Skeletal muscle satellite cell (primary cell): Measurements from ENCODE around the gene CFAP46.
"Not testable (repeated sequence)": the region's sequence is repeated elsewhere in the genome, so short reads cannot be mapped to it uniquely, and the experiment has no call there.

Source experiments
- H3K27me3 ChIP-seq: 2 replicates; pipeline ENCODE4 v1.7.0; 2013; ENCODE audit warnings: low read length; ENCODE audit not compliant: control insufficient read depth, insufficient read depth
- H3K36me3 ChIP-seq: 2 replicates; pipeline ENCODE4 v1.7.0; 2013; ENCODE audit warnings: mild to moderate bottlenecking, control low read depth, low read length; ENCODE audit not compliant: insufficient read depth
- H3K4me1 ChIP-seq: 2 replicates; pipeline ENCODE4 v1.7.0; 2013; ENCODE audit warnings: low read length; ENCODE audit not compliant: control insufficient read depth, insufficient read depth
- H3K4me2 ChIP-seq: 2 replicates; pipeline ENCODE4 v1.7.0; 2013; ENCODE audit warnings: mild to moderate bottlenecking, low read length
- H3K4me3 ChIP-seq: 2 replicates; pipeline ENCODE4 v1.7.0; 2013; ENCODE audit warnings: low read length
- H3K9ac ChIP-seq: 2 replicates; pipeline ENCODE4 v1.7.0; 2013; ENCODE audit warnings: mild to moderate bottlenecking, low read depth, low read length, moderate library complexity
- H3K9me3 ChIP-seq: replicated peaks from 2 replicates; pipeline ENCODE4 v1.7.0; 2013; ENCODE audit warnings: mild to moderate bottlenecking, control low read depth, low read length

CFAP46 gene

DNA sequence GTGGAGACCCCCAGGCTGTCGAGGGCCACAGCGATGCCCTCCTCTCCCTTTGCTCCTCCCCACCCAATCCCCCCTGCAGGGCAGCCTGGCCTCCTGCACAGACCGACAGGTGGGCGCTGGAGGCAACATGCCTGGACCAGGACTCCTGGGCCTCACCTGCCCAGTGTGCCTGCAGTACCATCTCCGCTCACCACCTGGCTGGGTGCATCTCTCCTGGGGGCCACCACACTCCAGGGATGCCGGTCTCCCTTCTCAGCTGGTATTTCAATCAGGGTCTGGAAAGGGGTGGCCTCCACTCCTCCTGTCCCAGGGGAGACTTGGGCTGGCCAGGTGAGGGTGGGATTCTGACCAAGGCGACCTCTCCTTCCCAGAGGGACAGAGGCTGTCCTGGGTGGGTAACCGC lies 17.2 kb upstream of the CFAP46 start:
- peaks cover 11% of the 10 kb centered on the region for H3K4me1 ChIP-seq
- no peak overlapping the region for H3K4me3 ChIP-seq
- H3K9ac ChIP-seq, result no peak overlapping the region
- no peak overlapping the region for H3K4me2 ChIP-seq
- H3K36me3 ChIP-seq, result no peaks in the 10 kb centered on the region
- H3K9me3 ChIP-seq, result no peaks in the 10 kb centered on the region
- H3K27me3 ChIP-seq, result peaks cover 34% of the 10 kb centered on the region

- Histone ChIP-seq H3K36me3 (no peaks in the 10 kb centered on the region), H3K9ac (no peak overlapping the region), H3K9me3 (no peaks in the 10 kb centered on the region), H3K4me2 (no peak overlapping the region), H3K27me3 (peaks cover 40% of the 10 kb centered on the region), H3K4me3 (no peak overlapping the region), H3K4me1 (peaks cover 11% of the 10 kb centered on the region)
Measured at GRCh38 chr10:132958883-132959558, 16.7 kb upstream of the CFAP46 start.

GRCh38 chr10:132957981-132958882 lies 15.9 kb upstream of the CFAP46 start:
- Histone ChIP-seq H3K36me3 (no peaks in the 10 kb centered on the region), H3K9ac (no peak overlapping the region), H3K4me3 (no peak overlapping the region), H3K9me3 (no peaks in the 10 kb centered on the region), H3K4me2 (no peak overlapping the region), H3K4me1 (peaks cover 11% of the 10 kb centered on the region), H3K27me3 (peaks cover 42% of the 10 kb centered on the region)

DNA sequence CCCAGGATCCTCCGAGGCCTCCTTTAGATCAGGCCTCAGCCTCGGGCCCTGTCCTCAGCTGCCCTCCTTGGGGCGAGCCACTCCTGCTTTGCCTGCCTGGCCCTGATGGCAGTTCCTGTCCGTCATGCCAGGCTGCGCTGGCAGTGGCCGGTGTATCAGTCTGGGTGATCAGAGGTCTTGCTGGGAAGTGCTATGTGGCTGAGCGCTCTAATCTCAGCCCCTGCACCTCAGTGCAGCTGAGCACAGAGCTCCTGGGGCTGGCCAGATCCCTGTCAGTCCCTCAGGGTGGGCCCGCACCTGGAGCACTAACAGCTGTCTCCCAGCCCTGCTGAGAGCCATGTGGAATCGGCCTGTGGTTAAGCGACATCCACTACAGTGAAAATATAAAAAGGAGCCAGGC lies 14.8 kb upstream of the CFAP46 start:
- no peak overlapping the region for H3K4me2 ChIP-seq
- H3K36me3 ChIP-seq, result no peaks in the 10 kb centered on the region
- H3K9me3 ChIP-seq, result no peaks in the 10 kb centered on the region
- peaks cover 4% of the 10 kb centered on the region for H3K4me1 ChIP-seq
- H3K4me3 ChIP-seq, result no peak overlapping the region
- no peak overlapping the region for H3K9ac ChIP-seq
- H3K27me3 ChIP-seq, result peaks cover 51% of the 10 kb centered on the region

- H3K4me3 ChIP-seq, H3K9me3 ChIP-seq, H3K4me2 ChIP-seq, H3K9ac ChIP-seq, H3K36me3 ChIP-seq, H3K4me1 ChIP-seq: not testable (repeated sequence)
- peaks cover 60% of the 10 kb centered on the region for H3K27me3 ChIP-seq
Measured at GRCh38 chr10:132956259-132956658, 13.9 kb upstream of the CFAP46 start.

- H3K27me3 ChIP-seq, result peaks cover 60% of the 10 kb centered on the region
- H3K4me3 ChIP-seq, result no peak overlapping the region
- H3K4me1 ChIP-seq, result no peaks in the 10 kb centered on the region
- no peaks in the 10 kb centered on the region for H3K36me3 ChIP-seq
- no peak overlapping the region for H3K9ac ChIP-seq
- H3K9me3 ChIP-seq, result no peaks in the 10 kb centered on the region
- H3K4me2 ChIP-seq, result no peak overlapping the region
Measured at GRCh38 chr10:132955479-132955878, 13.1 kb upstream of the CFAP46 start.

DNA sequence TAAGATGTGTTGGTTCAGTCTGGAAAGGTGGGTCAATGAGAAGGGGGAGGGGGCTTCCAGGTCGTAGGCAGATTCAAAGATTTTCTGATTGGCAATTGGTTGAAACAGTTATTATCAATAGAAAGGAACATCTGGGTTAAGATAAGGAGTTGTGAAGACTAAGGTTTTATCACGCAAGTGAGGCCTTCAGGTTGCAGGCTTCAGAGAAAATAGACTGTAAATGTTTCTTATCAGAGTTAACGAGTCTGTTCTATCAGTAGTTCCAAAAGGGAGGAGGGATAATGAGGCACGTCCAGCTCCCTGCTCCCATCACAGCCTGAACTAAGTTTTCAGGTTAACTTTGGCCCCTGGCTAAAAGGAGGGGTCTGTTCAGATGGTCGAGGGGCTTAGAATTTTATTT lies 11.1 kb upstream of the CFAP46 start:
- H3K27me3 ChIP-seq, result peaks cover 54% of the 10 kb centered on the region
- no peaks in the 10 kb centered on the region for H3K9me3 ChIP-seq
- H3K4me1 ChIP-seq, result no peaks in the 10 kb centered on the region
- H3K9ac ChIP-seq, result no peak overlapping the region
- H3K4me2 ChIP-seq, result no peak overlapping the region
- no peak overlapping the region for H3K4me3 ChIP-seq
- H3K36me3 ChIP-seq, result no peaks in the 10 kb centered on the region

DNA sequence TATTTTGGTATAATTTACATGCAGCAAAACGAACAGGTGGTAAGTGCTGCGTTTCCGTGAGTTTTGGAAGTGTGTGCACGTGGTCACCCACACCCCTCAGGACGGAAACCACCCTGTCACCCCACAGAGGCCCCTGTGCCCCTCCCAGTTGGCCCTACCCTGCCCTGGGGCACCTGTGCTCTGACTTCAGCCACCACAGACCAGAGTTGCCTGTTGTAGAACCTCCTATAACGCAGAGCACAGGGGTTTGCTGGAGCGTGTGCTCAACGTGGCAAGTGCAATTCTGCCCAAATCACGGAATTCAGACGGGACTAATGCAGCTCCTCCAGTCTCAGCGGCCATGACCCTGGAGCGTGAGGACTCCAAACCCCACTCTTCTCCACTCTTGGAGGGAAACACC lies 9.6 kb upstream of the CFAP46 start:
- H3K9ac ChIP-seq, result no peak overlapping the region
- no peak overlapping the region for H3K4me2 ChIP-seq
- H3K27me3 ChIP-seq, result peaks cover 51% of the 10 kb centered on the region
- H3K4me1 ChIP-seq, result no peaks in the 10 kb centered on the region
- no peak overlapping the region for H3K4me3 ChIP-seq
- H3K9me3 ChIP-seq, result no peaks in the 10 kb centered on the region
- no peaks in the 10 kb centered on the region for H3K36me3 ChIP-seq

GRCh38 chr10:132948351-132948750 lies 6.0 kb upstream of the CFAP46 start:
- Histone ChIP-seq H3K4me2 (no peak overlapping the region), H3K4me1 (no peaks in the 10 kb centered on the region), H3K36me3 (no peaks in the 10 kb centered on the region), H3K9ac (no peak overlapping the region), H3K27me3 (peaks cover 33% of the 10 kb centered on the region), H3K9me3 (no peaks in the 10 kb centered on the region), H3K4me3 (no peak overlapping the region)

DNA sequence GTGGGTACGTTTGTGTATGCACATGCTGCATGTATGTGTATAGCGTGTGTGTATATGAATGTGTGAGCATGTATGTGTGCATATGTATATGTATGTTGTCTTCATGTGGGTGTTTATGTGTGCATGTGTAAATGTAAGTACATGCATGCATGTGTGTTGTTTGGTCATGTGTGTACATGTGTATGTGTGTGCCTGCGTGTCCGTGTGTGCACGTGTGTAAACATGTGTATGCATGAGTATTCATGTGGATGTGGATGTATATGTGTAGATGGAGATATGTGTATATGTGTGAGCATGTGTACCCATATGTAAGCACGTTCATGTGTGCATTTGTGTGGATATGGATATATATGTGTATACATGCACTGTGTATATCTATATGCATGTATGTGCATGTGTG lies 5.5 kb upstream of the CFAP46 start:
- Histone ChIP-seq H3K4me1 (no peaks in the 10 kb centered on the region), H3K27me3 (peaks cover 29% of the 10 kb centered on the region), H3K36me3 (no peaks in the 10 kb centered on the region), H3K9me3 (no peaks in the 10 kb centered on the region), H3K9ac (no peak overlapping the region), H3K4me2 (no peak overlapping the region), H3K4me3 (no peak overlapping the region)

GRCh38 chr10:132946806-132947546 lies 4.6 kb upstream of the CFAP46 start:
- Histone ChIP-seq H3K9me3 (no peaks in the 10 kb centered on the region), H3K27me3 (peaks cover 26% of the 10 kb centered on the region)

More at GRCh38 chr10:132946806-132947546, 4.6 kb upstream of the CFAP46 start:
- Histone ChIP-seq H3K4me1 (no peaks in the 10 kb centered on the region), H3K4me2 (no peak overlapping the region), H3K9ac (no peak overlapping the region), H3K36me3 (no peaks in the 10 kb centered on the region), H3K4me3 (no peak overlapping the region)
